HL-60 (cell line): ENCODE data around the gene CEP164.
"Not testable (repeated sequence)": the region's sequence is repeated elsewhere in the genome, so short reads cannot be mapped to it uniquely, and the experiment has no call there.

ENCODE experiments used
- DNase-seq, 2 experiments: peaks; one replicate each; pipeline ENCODE4 v3.0.0-alpha.2; 2010 to 2020; ENCODE audit warnings: low read depth in 1 of 2, low spot score in 1 of 2
- H3K27ac ChIP-seq: fragments of 250-450 bp; sonication (Bioruptor Pico); replicated peaks from 2 replicates; pipeline ENCODE4 v1.5.1; 2020; ENCODE audit warnings: mild to moderate bottlenecking, moderate library complexity
- H3K27me3 ChIP-seq: fragments of 250-450 bp; sonication (Bioruptor Pico); 2 replicates; pipeline ENCODE4 v1.5.1; 2021; ENCODE audit warnings: mild to moderate bottlenecking, moderate library complexity; ENCODE audit not compliant: insufficient read depth, poor library complexity, severe bottlenecking
- H3K4me3 ChIP-seq: replicated peaks from 2 replicates; pipeline ENCODE4 v1.5.1; 2011; ENCODE audit warnings: mild to moderate bottlenecking, control low read depth, low read length; ENCODE audit not compliant: insufficient read depth
- GABPA ChIP-seq: IDR thresholded peaks from 2 replicates; pipeline ENCODE4 v1.6.1; 2012; ENCODE audit warnings: low read depth
- POLR2AphosphoS5 ChIP-seq: IDR thresholded peaks from 2 replicates; pipeline ENCODE4 v1.6.1; 2012; ENCODE audit warnings: low read depth
- REST ChIP-seq: IDR thresholded peaks from 2 replicates; pipeline ENCODE4 v1.6.1; 2012; ENCODE audit warnings: low read depth; ENCODE audit not compliant: insufficient replicate concordance
- SPI1 ChIP-seq: IDR thresholded peaks from 2 replicates; pipeline ENCODE4 v1.6.1; 2012; ENCODE audit warnings: low read depth, mild to moderate bottlenecking, borderline replicate concordance
- TF ChIP-seq, protein P1 (sequence below): IDR thresholded peaks from one replicate; pipeline ENCODE4 v1.5.1; 2011; ENCODE audit warnings: low read length, control low read depth, inconsistent platforms; ENCODE audit not compliant: insufficient read depth

Gene CEP164

DNA sequence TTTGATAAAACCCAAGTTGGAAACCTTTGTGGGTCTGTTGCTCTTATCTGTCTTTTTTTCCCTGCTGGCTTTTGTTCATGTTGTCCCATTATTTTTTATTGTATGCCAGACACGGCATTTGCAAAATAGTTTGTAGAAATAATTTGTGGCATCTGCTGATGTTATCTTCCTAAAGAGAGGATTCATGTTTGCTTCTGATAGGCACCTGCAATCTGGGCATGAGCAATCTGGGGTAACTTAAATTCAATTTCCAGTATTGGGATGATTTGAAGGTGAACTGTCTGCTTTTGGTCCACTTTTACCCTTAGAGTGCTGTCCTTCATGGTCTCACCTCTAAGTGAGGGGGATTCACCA is 126.9 kb downstream of the CEP164 start:
- no peaks in the 10 kb centered on the region for H3K27me3 ChIP-seq
- H3K4me3 ChIP-seq: no peak overlapping the region
- TF ChIP-seq GABPA (no peak), REST (no peak), SPI1 (no peak), POLR2AphosphoS5 (no peak)
- TF ChIP-seq, protein P1, sequence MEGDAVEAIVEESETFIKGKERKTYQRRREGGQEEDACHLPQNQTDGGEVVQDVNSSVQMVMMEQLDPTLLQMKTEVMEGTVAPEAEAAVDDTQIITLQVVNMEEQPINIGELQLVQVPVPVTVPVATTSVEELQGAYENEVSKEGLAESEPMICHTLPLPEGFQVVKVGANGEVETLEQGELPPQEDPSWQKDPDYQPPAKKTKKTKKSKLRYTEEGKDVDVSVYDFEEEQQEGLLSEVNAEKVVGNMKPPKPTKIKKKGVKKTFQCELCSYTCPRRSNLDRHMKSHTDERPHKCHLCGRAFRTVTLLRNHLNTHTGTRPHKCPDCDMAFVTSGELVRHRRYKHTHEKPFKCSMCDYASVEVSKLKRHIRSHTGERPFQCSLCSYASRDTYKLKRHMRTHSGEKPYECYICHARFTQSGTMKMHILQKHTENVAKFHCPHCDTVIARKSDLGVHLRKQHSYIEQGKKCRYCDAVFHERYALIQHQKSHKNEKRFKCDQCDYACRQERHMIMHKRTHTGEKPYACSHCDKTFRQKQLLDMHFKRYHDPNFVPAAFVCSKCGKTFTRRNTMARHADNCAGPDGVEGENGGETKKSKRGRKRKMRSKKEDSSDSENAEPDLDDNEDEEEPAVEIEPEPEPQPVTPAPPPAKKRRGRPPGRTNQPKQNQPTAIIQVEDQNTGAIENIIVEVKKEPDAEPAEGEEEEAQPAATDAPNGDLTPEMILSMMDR: no peak
- no peak for DNase-seq
- H3K27ac ChIP-seq: no peak overlapping the region

DNA sequence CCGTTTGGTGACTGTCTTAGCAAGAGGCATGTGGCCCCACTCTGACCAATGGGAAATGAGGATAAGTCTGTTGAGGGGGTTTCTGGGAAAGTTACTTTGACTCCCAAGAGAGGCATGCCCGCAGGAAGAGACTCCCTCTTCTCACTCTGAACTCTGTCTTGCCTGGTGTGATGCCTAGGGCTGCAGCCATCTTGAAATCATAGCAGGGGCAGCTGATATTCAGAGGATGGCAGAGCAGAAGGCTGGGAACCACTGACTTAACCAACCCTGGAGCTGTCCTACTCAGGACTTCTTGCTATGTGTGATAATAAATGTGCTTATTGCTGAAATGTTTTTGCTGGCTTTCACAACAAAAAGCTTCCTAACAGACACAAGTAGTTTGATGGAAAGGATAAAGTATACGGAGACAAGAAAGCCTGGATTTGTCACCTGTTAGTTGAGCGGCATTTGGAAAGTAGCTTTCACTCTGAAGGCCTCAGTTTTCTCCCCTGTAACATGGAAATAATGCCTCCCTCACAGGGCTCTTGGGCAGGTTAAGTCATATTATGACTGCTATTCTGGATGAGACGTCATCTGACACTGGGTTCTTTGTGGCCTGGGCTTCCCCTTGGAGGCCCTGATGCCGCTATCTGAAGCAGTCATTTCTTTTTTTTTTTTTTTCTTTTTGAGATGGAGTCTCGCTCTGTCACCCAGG is 128.5 kb downstream of the CEP164 start:
- Histone ChIP-seq H3K27ac (no peak overlapping the region), H3K4me3 (no peak overlapping the region), H3K27me3 (no peaks in the 10 kb centered on the region)
- TF ChIP-seq GABPA: no peak
- DNase-seq: no peak

GRCh38 chr11:117456721-117457029 is 129.0 kb downstream of the CEP164 start:
- DNase-seq, H3K27ac ChIP-seq, H3K27me3 ChIP-seq, H3K4me3 ChIP-seq: not testable (repeated sequence)

DNA sequence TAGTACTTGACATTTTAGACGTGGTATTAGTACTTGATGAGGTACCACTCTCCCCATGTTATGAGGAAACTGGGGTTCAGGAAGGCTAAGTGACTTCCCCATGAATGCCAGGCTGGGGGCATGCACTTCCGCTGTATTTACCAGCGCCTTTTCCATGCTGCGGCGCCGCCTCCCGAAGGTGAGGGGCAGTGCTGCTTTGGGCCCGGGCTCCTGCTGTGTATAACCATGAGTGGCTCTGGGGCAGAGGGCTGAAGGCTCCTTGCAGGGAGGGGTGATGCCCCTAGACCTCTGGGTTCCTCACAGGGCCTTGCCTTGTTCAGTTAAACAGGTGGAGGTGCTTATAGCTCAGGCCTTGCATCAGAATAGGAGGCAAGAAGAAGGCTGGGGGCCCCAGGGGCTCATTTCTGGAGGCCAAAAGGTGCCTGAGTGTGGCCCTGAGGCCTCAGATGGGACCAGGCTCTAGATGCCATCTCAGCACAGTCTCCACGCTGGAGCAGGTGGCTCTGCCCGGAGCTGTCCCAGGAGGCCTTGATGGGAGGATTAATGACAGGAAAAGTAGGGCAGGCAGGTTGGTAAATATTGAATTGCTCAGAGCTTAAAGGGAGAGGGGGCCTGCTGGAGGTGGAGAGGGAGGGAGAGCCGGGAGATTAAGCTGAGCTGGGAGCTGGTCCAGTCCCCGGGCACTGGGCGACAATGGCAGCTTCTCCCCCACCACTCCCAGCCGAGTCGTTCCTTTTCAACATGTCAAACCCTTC is 129.6 kb downstream of the CEP164 start:
- TF ChIP-seq, protein P1: no peak
- TF ChIP-seq REST (no peak), GABPA (no peak), SPI1 (no peak), POLR2AphosphoS5 (no peak)
- H3K27ac ChIP-seq: no peak overlapping the region
- no peaks in the 10 kb centered on the region for H3K27me3 ChIP-seq
- DNase-seq: no peak
- no peak overlapping the region for H3K4me3 ChIP-seq

DNA sequence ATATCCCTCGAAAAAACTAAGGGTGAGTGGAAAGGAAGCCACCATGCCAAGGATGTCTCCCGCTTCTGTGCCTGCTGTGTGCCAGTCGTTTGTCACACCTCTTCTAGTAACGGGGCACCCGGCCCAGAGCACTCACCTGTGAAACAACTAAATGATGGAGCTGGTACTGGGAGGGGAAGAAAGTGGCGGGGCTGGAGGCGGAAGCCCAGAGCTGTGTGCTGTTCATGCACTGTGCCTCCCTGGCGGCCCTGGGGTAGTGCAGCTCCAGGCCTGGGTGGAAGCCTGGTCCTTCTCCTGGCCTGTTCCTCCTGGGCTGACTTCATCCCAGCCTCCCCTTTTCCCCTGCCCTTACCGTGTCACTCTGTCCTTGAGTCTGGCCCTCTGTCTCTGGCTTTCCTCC is 130.2 kb downstream of the CEP164 start:
- Histone ChIP-seq H3K27me3 (no peaks in the 10 kb centered on the region), H3K4me3 (no peak overlapping the region), H3K27ac (no peak overlapping the region)
- no peak for DNase-seq
- TF ChIP-seq SPI1 (no peak), GABPA (no peak), POLR2AphosphoS5 (no peak), REST (no peak)
- TF ChIP-seq, protein P1: no peak
